PC-9 (cell line): ENCODE measurements around the gene ACAD10. TPM values are rescaled to one million over a fixed set of nuclear protein-coding genes. Genes with fewer than 3 reads are reported as not detected.

Experiments
- BruUV-seq: library from RNA; stranded (reverse); fragments of 400-500 nt; replicated peaks from 2 replicates; lab custom pipeline; 2021; lab: Mats Ljungman, UMichigan
- CTCF ChIA-PET: fragments of 300-600 bp; sonication (Branson Sonifier 250); formaldehyde crosslinking; loops from one replicate; lab custom pipeline; 2022; ENCODE audit warnings: antibody characterized with exemption; lab: Charles Lee
- POLR2A ChIA-PET: fragments of 300-600 bp; sonication (Branson Sonifier 250); formaldehyde crosslinking; loops from one replicate; lab custom pipeline; 2022; ENCODE audit warnings: antibody characterized with exemption; ENCODE audit not compliant: unreplicated experiment; lab: Charles Lee
- DNase-seq, 2 experiments: peaks; one replicate each; pipeline versions ENCODE4 v3.0.0 to v3.0.0-alpha.2; 2015 to 2022; ENCODE audit warnings: mixed read lengths in 1 of 2
- H2AFZ ChIP-seq: fragments of 200-600 bp; sonication (generic); 2 replicates; pipeline ENCODE4 v1.8.1; 2017; ENCODE audit warnings: antibody characterized with exemption
- H3F3A ChIP-seq: fragments of 200-600 bp; sonication (generic); 2 replicates; pipeline ENCODE4 v1.8.1; 2017; ENCODE audit warnings: antibody characterized with exemption, mild to moderate bottlenecking, low read depth; ENCODE audit not compliant: insufficient read depth
- H3K27ac ChIP-seq: fragments of 200-600 bp; sonication (generic); 2 replicates; pipeline ENCODE4 v1.6.1; 2016; ENCODE audit warnings: mixed run types
- H3K27me3 ChIP-seq: fragments of 200-600 bp; sonication (generic); 2 replicates; pipeline ENCODE4 v1.6.1; 2016; ENCODE audit warnings: low read depth, mixed run types; ENCODE audit not compliant: insufficient read depth
- H3K36me3 ChIP-seq: fragments of 200-600 bp; sonication (generic); 2 replicates; pipeline ENCODE4 v1.6.1; 2016; ENCODE audit warnings: low read depth, mixed run types
- H3K4me1 ChIP-seq: fragments of 200-600 bp; sonication (generic); replicated peaks from 2 replicates; pipeline ENCODE4 v1.6.1; 2016; ENCODE audit warnings: mixed run types; ENCODE audit not compliant: insufficient read depth
- H3K4me2 ChIP-seq: fragments of 200-600 bp; sonication (generic); 2 replicates; pipeline ENCODE4 v1.6.1; 2017; ENCODE audit warnings: mixed run types
- H3K4me3 ChIP-seq: fragments of 200-600 bp; sonication (generic); 2 replicates; pipeline ENCODE4 v1.6.1; 2016; ENCODE audit warnings: mixed run types
- H3K79me2 ChIP-seq: fragments of 200-600 bp; sonication (generic); 2 replicates; pipeline ENCODE4 v1.6.1; 2017; ENCODE audit warnings: low read depth, mixed run types
- H3K9me2 ChIP-seq: fragments of 200-600 bp; sonication (generic); 2 replicates; pipeline ENCODE4 v1.8.1; 2017; ENCODE audit warnings: mild to moderate bottlenecking; ENCODE audit not compliant: insufficient read depth
- H3K9me3 ChIP-seq: fragments of 200-600 bp; sonication (generic); 2 replicates; pipeline ENCODE4 v1.8.1; 2016; ENCODE audit warnings: low read depth; ENCODE audit not compliant: insufficient read depth
- H4K20me1 ChIP-seq: fragments of 200-600 bp; sonication (generic); 2 replicates; pipeline ENCODE4 v1.8.1; 2017; ENCODE audit not compliant: insufficient read depth
- EZH2 ChIP-seq: fragments of 200-600 bp; sonication (generic); IDR thresholded peaks from 2 replicates; pipeline ENCODE4 v1.8.0; 2017; ENCODE audit warnings: antibody characterized with exemption, low read depth
- intact Hi-C: fragments of 100-400 bp; cut with micrococcal nuclease; formaldehyde crosslinking; loops from one replicate; pipeline ENCODE4 v1.10.0; 2022; ENCODE audit not compliant: unreplicated experiment
- total RNA-seq: library from RNA; stranded (reverse); gene quantifications from 2 replicates; pipeline ENCODE4 v1.2.3, GENCODE V29; 2021
- TF ChIP-seq, protein P1 (sequence below): fragments of 200-600 bp; sonication (generic); conservative IDR thresholded peaks from 2 replicates; pipeline ENCODE4 v1.6.1; 2017; ENCODE audit warnings: mixed run types, antibody characterized with exemption, mild to moderate bottlenecking, moderate library complexity

Gene ACAD10
- total RNA-seq, 1 experiment from 2014 or later = 30.3 TPM

GRCh38 chr12:111799758-111800157, 113.9 kb downstream of the ACAD10 start:
- POLR2A ChIA-PET = no interaction called here
- H2AFZ ChIP-seq = no peak overlapping the region
- no peak overlapping the region for H3K4me3 ChIP-seq
- TF ChIP-seq EZH2 = no peak
- intact Hi-C loops = no loop called here
- H3K27ac ChIP-seq = no peak overlapping the region
- H3K9me2 ChIP-seq = no peaks in the 10 kb centered on the region
- BruUV-seq = no TSS peak
- no peaks in the 10 kb centered on the region for H3K27me3 ChIP-seq
- no peaks in the 10 kb centered on the region for H3F3A ChIP-seq
- no peaks in the 10 kb centered on the region for H3K9me3 ChIP-seq
- no peaks in the 10 kb centered on the region for H4K20me1 ChIP-seq
- no peaks in the 10 kb centered on the region for H3K36me3 ChIP-seq
- CTCF ChIA-PET = no interaction called here
- H3K4me1 ChIP-seq = no peaks in the 10 kb centered on the region
- H3K79me2 ChIP-seq = no peaks in the 10 kb centered on the region
- no peak for DNase-seq
- no peak overlapping the region for H3K4me2 ChIP-seq

GRCh38 chr12:111803038-111803626, 117.3 kb downstream of the ACAD10 start:
- Histone ChIP-seq H3K4me2 (no peak overlapping the region), H3K27me3 (no peaks in the 10 kb centered on the region), H2AFZ (no peak overlapping the region), H3K36me3 (no peaks in the 10 kb centered on the region), H3F3A (no peaks in the 10 kb centered on the region), H3K9me3 (no peaks in the 10 kb centered on the region), H3K27ac (no peak overlapping the region), H3K9me2 (no peaks in the 10 kb centered on the region), H3K4me1 (no peaks in the 10 kb centered on the region), H3K79me2 (no peaks in the 10 kb centered on the region), H3K4me3 (no peak overlapping the region), H4K20me1 (no peaks in the 10 kb centered on the region)
- CTCF ChIA-PET = interaction anchor here (0.7 kb wide), 1 partner anchor 117 kb away, joined by 6 read pairs; no protein-coding TSS in a partner anchor
- BruUV-seq = no TSS peak
- intact Hi-C loops = no loop called here
- TF ChIP-seq, protein P1, sequence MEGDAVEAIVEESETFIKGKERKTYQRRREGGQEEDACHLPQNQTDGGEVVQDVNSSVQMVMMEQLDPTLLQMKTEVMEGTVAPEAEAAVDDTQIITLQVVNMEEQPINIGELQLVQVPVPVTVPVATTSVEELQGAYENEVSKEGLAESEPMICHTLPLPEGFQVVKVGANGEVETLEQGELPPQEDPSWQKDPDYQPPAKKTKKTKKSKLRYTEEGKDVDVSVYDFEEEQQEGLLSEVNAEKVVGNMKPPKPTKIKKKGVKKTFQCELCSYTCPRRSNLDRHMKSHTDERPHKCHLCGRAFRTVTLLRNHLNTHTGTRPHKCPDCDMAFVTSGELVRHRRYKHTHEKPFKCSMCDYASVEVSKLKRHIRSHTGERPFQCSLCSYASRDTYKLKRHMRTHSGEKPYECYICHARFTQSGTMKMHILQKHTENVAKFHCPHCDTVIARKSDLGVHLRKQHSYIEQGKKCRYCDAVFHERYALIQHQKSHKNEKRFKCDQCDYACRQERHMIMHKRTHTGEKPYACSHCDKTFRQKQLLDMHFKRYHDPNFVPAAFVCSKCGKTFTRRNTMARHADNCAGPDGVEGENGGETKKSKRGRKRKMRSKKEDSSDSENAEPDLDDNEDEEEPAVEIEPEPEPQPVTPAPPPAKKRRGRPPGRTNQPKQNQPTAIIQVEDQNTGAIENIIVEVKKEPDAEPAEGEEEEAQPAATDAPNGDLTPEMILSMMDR = no peak
- no peak for TF ChIP-seq EZH2
- no peak for DNase-seq
- POLR2A ChIA-PET = no interaction called here

DNA sequence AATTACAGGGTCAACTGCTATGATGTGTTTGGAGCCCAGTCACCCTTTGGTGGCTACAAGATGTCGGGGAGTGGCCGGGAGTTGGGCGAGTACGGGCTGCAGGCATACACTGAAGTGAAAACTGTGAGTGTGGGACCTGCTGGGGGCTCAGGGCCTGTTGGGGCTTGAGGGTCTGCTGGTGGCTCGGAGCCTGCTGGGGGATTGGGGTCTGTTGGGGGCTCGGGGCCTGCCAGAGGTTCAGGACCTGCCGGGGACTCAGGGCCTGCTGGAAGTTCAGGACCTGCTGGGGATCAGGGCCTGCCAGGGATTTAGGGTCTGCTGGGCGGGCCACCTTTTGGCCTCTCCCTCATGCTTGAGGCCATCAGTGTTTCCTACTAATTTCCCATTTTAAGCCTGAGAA, 118.0 kb downstream of the ACAD10 start:
- no peaks in the 10 kb centered on the region for H3K27me3 ChIP-seq
- no peaks in the 10 kb centered on the region for H3K4me1 ChIP-seq
- ChIA-PET POLR2A (no interaction called here), CTCF (no interaction called here)
- H4K20me1 ChIP-seq = no peaks in the 10 kb centered on the region
- no peak overlapping the region for H3K4me3 ChIP-seq
- no peak overlapping the region for H2AFZ ChIP-seq
- H3K9me3 ChIP-seq = no peaks in the 10 kb centered on the region
- no peak for TF ChIP-seq EZH2
- TF ChIP-seq, protein P1 = no peak
- no peak overlapping the region for H3K27ac ChIP-seq
- no peaks in the 10 kb centered on the region for H3F3A ChIP-seq
- BruUV-seq = no TSS peak
- H3K79me2 ChIP-seq = no peaks in the 10 kb centered on the region
- H3K36me3 ChIP-seq = no peaks in the 10 kb centered on the region
- H3K9me2 ChIP-seq = no peaks in the 10 kb centered on the region
- no peak overlapping the region for H3K4me2 ChIP-seq
- intact Hi-C loops = no loop called here
- DNase-seq = no peak

- Histone ChIP-seq H2AFZ (no peak overlapping the region), H3K4me1 (no peaks in the 10 kb centered on the region), H3K9me3 (no peaks in the 10 kb centered on the region), H3K9me2 (no peaks in the 10 kb centered on the region), H3K27me3 (no peaks in the 10 kb centered on the region), H3K27ac (no peak overlapping the region), H3K79me2 (no peaks in the 10 kb centered on the region), H3K36me3 (no peaks in the 10 kb centered on the region), H4K20me1 (no peaks in the 10 kb centered on the region), H3K4me3 (no peak overlapping the region), H3F3A (no peaks in the 10 kb centered on the region), H3K4me2 (no peak overlapping the region)
- TF ChIP-seq, protein P1 = no peak
- TF ChIP-seq EZH2 = no peak
- no peak for DNase-seq
- intact Hi-C loops = no loop called here
- CTCF ChIA-PET = interaction anchor here (0.7 kb wide), 1 partner anchor 824 kb away, joined by 5 read pairs; no protein-coding TSS in a partner anchor
- BruUV-seq = no TSS peak
- POLR2A ChIA-PET = no interaction called here
Observed at GRCh38 chr12:111806304-111806703, 120.5 kb downstream of the ACAD10 start.
